MM.1S (cell line): ENCODE results near the gene UBASH3A.
A peak's percentile ranks its signal among the peaks of the same experiment; 100 is the strongest.

Experiments used
- DNase-seq: peaks from one replicate; pipeline ENCODE4 v3.0.0-alpha.2; 2015
- H2AFZ ChIP-seq: fragments of 300-600 bp; sonication (generic); 2 replicates; pipeline ENCODE4 v1.6.0; 2016; ENCODE audit warnings: antibody characterized with exemption, low read length
- H3F3A ChIP-seq: fragments of 300-600 bp; sonication (generic); 2 replicates; pipeline ENCODE4 v1.6.1; 2016; ENCODE audit warnings: mild to moderate bottlenecking, antibody characterized with exemption, low read length, moderate library complexity, mixed read lengths; ENCODE audit not compliant: insufficient read depth
- H3K27ac ChIP-seq: fragments of 300-600 bp; sonication (generic); 2 replicates; pipeline ENCODE4 v1.5.1; 2016; ENCODE audit warnings: mild to moderate bottlenecking, low read length
- H3K27me3 ChIP-seq: fragments of 300-600 bp; sonication (generic); replicated peaks from 2 replicates; pipeline ENCODE4 v1.6.0; 2016; ENCODE audit warnings: low read length; ENCODE audit not compliant: insufficient read depth
- H3K36me3 ChIP-seq: fragments of 300-600 bp; sonication (generic); replicated peaks from 2 replicates; pipeline ENCODE4 v1.6.1; 2016; ENCODE audit warnings: mild to moderate bottlenecking, low read length, mixed read lengths; ENCODE audit not compliant: insufficient read depth
- H3K4me1 ChIP-seq: fragments of 300-600 bp; sonication (generic); 2 replicates; pipeline ENCODE4 v1.6.1; 2016; ENCODE audit warnings: low read length, mixed read lengths
- H3K4me2 ChIP-seq: fragments of 300-600 bp; sonication (generic); 2 replicates; pipeline ENCODE4 v1.6.0; 2016; ENCODE audit warnings: low read depth, low read length
- H3K4me3 ChIP-seq: fragments of 300-600 bp; sonication (generic); 2 replicates; pipeline ENCODE4 v1.5.1; 2016; ENCODE audit warnings: low read length, mixed read lengths
- H3K79me2 ChIP-seq: fragments of 300-600 bp; sonication (generic); 2 replicates; pipeline ENCODE4 v1.6.1; 2016; ENCODE audit warnings: mixed run types, low read length, mixed read lengths
- H3K9ac ChIP-seq: fragments of 300-600 bp; sonication (generic); 2 replicates; pipeline ENCODE4 v1.6.1; 2016; ENCODE audit warnings: low read length, mixed read lengths
- H3K9me2 ChIP-seq: fragments of 300-600 bp; sonication (generic); replicated peaks from 2 replicates; pipeline ENCODE4 v1.6.1; 2016; ENCODE audit warnings: mild to moderate bottlenecking, low read length, mixed read lengths; ENCODE audit not compliant: insufficient read depth
- H3K9me3 ChIP-seq: fragments of 300-600 bp; sonication (generic); replicated peaks from 2 replicates; pipeline ENCODE4 v1.6.1; 2016; ENCODE audit warnings: mild to moderate bottlenecking, low read length, mixed read lengths; ENCODE audit not compliant: insufficient read depth
- H4K20me1 ChIP-seq: fragments of 300-600 bp; sonication (generic); 2 replicates; pipeline ENCODE4 v1.6.1; 2016; ENCODE audit warnings: mild to moderate bottlenecking, low read length, moderate library complexity, mixed read lengths; ENCODE audit not compliant: insufficient read depth
- CTCF ChIP-seq: fragments of 300-600 bp; sonication (generic); IDR thresholded peaks from 2 replicates; pipeline ENCODE4 v1.5.1; 2016; ENCODE audit warnings: antibody characterized with exemption, low read length, mixed read lengths
- EZH2 ChIP-seq: fragments of 300-600 bp; sonication (generic); optimal IDR thresholded peaks from 2 replicates; pipeline ENCODE3; 2017; ENCODE audit warnings: low read depth, mild to moderate bottlenecking, antibody characterized with exemption, low read length, mixed read lengths
- EZH2phosphoT487 ChIP-seq: fragments of 300-600 bp; sonication (generic); IDR thresholded peaks from 2 replicates; pipeline ENCODE4 v1.6.1; 2018; ENCODE audit warnings: antibody characterized with exemption, low read length

Gene UBASH3A

GRCh38 chr21:42419845-42420244 lies 16.1 kb downstream of the UBASH3A start:
- Histone ChIP-seq H3K27me3 (peaks cover 95% of the 10 kb centered on the region), H3K4me2 (no peak overlapping the region), H3K9me3 (no peaks in the 10 kb centered on the region), H3K9ac (no peak overlapping the region), H3K4me1 (no peaks in the 10 kb centered on the region), H3K4me3 (no peak overlapping the region), H4K20me1 (no peaks in the 10 kb centered on the region), H3K27ac (no peak overlapping the region), H2AFZ (no peak overlapping the region), H3K9me2 (no peaks in the 10 kb centered on the region), H3K36me3 (no peaks in the 10 kb centered on the region), H3K79me2 (no peaks in the 10 kb centered on the region), H3F3A (no peaks in the 10 kb centered on the region)
- DNase-seq: no peak
- TF ChIP-seq CTCF: no peak
- no peak for TF ChIP-seq EZH2phosphoT487
- TF ChIP-seq EZH2: no peak

GRCh38 chr21:42421018-42421793 lies 17.5 kb downstream of the UBASH3A start:
- peaks cover 95% of the 10 kb centered on the region for H3K27me3 ChIP-seq
- H3K79me2 ChIP-seq: no peaks in the 10 kb centered on the region
- H3K4me2 ChIP-seq: no peak overlapping the region
- H3K4me1 ChIP-seq: no peaks in the 10 kb centered on the region
- no peak overlapping the region for H3K27ac ChIP-seq
- no peaks in the 10 kb centered on the region for H3K36me3 ChIP-seq
- H3F3A ChIP-seq: no peaks in the 10 kb centered on the region
- no peak for TF ChIP-seq CTCF
- TF ChIP-seq EZH2phosphoT487: no peak
- TF ChIP-seq EZH2: no peak
- H3K9ac ChIP-seq: no peak overlapping the region
- H3K9me2 ChIP-seq: no peaks in the 10 kb centered on the region
- H2AFZ ChIP-seq: no peak overlapping the region
- DNase-seq: no peak
- H3K4me3 ChIP-seq: no peak overlapping the region
- H3K9me3 ChIP-seq: no peaks in the 10 kb centered on the region
- H4K20me1 ChIP-seq: no peaks in the 10 kb centered on the region

- Histone ChIP-seq H3K9ac (no peak overlapping the region), H2AFZ (no peak overlapping the region), H3K9me3 (no peaks in the 10 kb centered on the region), H4K20me1 (no peaks in the 10 kb centered on the region), H3K36me3 (no peaks in the 10 kb centered on the region), H3K27me3 (peaks cover 100% of the 10 kb centered on the region), H3K9me2 (no peaks in the 10 kb centered on the region), H3F3A (no peaks in the 10 kb centered on the region), H3K4me3 (no peak overlapping the region), H3K79me2 (no peaks in the 10 kb centered on the region), H3K4me1 (no peaks in the 10 kb centered on the region), H3K27ac (no peak overlapping the region), H3K4me2 (no peak overlapping the region)
- TF ChIP-seq EZH2: no peak
- no peak for TF ChIP-seq EZH2phosphoT487
- no peak for TF ChIP-seq CTCF
- DNase-seq: peak; percentile 36
Measured at GRCh38 chr21:42423197-42423675, 19.5 kb downstream of the UBASH3A start.
